Neuronal stem cell (in vitro differentiated cells): ENCODE data around the gene ZNF431.

Experiments used
- DNase-seq: peaks from one replicate; pipeline ENCODE4 v3.0.0-alpha.2; 2013; ENCODE audit warnings: low spot score
- H2AFZ ChIP-seq: one replicate; pipeline ENCODE4 v1.6.1; 2013; ENCODE audit warnings: mild to moderate bottlenecking, low read length, inconsistent platforms
- H2AK5ac ChIP-seq: 2 replicates; pipeline ENCODE4 v1.6.1; 2013; ENCODE audit warnings: low read depth, mild to moderate bottlenecking, inconsistent platforms, low read length, moderate library complexity, mixed read lengths
- H2BK120ac ChIP-seq: 2 replicates; pipeline ENCODE4 v1.6.1; 2013; ENCODE audit warnings: low read depth, mild to moderate bottlenecking, inconsistent platforms, low read length, moderate library complexity, mixed read lengths
- H2BK12ac ChIP-seq: one replicate; pipeline ENCODE4 v1.6.1; 2013; ENCODE audit warnings: low read length, inconsistent platforms
- H2BK15ac ChIP-seq: 2 replicates; pipeline ENCODE4 v1.6.1; 2013; ENCODE audit warnings: mild to moderate bottlenecking, low read length, inconsistent platforms, mixed read lengths
- H2BK5ac ChIP-seq: one replicate; pipeline ENCODE4 v1.6.1; 2013; ENCODE audit warnings: inconsistent platforms, mild to moderate bottlenecking, low read length, moderate library complexity
- H3K14ac ChIP-seq: one replicate; pipeline ENCODE4 v1.6.1; 2013; ENCODE audit warnings: low read length, inconsistent platforms
- H3K18ac ChIP-seq: 2 replicates; pipeline ENCODE4 v1.6.1; 2013; ENCODE audit warnings: low read length, inconsistent platforms
- H3K23ac ChIP-seq: 2 replicates; pipeline ENCODE4 v1.6.1; 2013; ENCODE audit warnings: low read depth, mild to moderate bottlenecking, mixed read lengths, low read length, inconsistent platforms; ENCODE audit not compliant: poor library complexity
- H3K27ac ChIP-seq: replicated peaks from 3 replicates; pipeline ENCODE4 v1.5.1; 2013; ENCODE audit warnings: low read length, inconsistent platforms
- H3K27me3 ChIP-seq, 3 experiments: 2 replicates each; pipeline ENCODE4 v1.6.1; 2013; ENCODE audit warnings: low read length in 3 of 3, mild to moderate bottlenecking in 2 of 3, inconsistent platforms in 1 of 3, low read depth in 1 of 3, mixed read lengths in 1 of 3, moderate library complexity in 1 of 3; ENCODE audit not compliant: control insufficient read depth in 3 of 3, insufficient read depth in 3 of 3
- H3K36me3 ChIP-seq, 2 donors: replicated peaks in 1 of 2; 2 replicates each; pipeline ENCODE4 v1.6.1; 2013; ENCODE audit warnings: low read length in 2 of 2; ENCODE audit not compliant: control insufficient read depth in 2 of 2, insufficient read depth in 2 of 2
- H3K4ac ChIP-seq: 2 replicates; pipeline ENCODE4 v1.6.1; 2013; ENCODE audit warnings: inconsistent platforms, mild to moderate bottlenecking, low read length, moderate library complexity
- H3K4me1 ChIP-seq, 2 donors: 1 replicate in 1 of 2; 2 replicates in 1 of 2; pipeline ENCODE4 v1.6.1; 2013; ENCODE audit warnings: low read length in 2 of 2, low read depth in 1 of 2; ENCODE audit not compliant: control insufficient read depth in 2 of 2, insufficient read depth in 1 of 2
- H3K4me2 ChIP-seq: one replicate; pipeline ENCODE4 v1.6.1; 2013; ENCODE audit warnings: mild to moderate bottlenecking, low read length, inconsistent platforms; ENCODE audit not compliant: insufficient read depth, poor library complexity, severe bottlenecking
- H3K4me3 ChIP-seq, 2 donors: 2 replicates each; pipeline ENCODE4 v1.5.1; 2013; ENCODE audit warnings: low read length in 2 of 2, mild to moderate bottlenecking in 2 of 2, inconsistent platforms in 1 of 2, moderate library complexity in 1 of 2
- H3K79me1 ChIP-seq: one replicate; pipeline ENCODE4 v1.6.1; 2013; ENCODE audit warnings: low read depth, mild to moderate bottlenecking, inconsistent platforms, low read length, moderate library complexity
- H3K9ac ChIP-seq: one replicate; pipeline ENCODE4 v1.6.1; 2013; ENCODE audit warnings: mild to moderate bottlenecking, low read depth, low read length, inconsistent platforms; ENCODE audit not compliant: poor library complexity
- H3K9me3 ChIP-seq, 2 donors: replicated peaks in 1 of 2; 2 replicates each; pipeline versions ENCODE3 to v1.6.1; 2013; ENCODE audit warnings: low read length in 2 of 2, mild to moderate bottlenecking in 2 of 2, inconsistent platforms in 1 of 2, low read depth in 1 of 2, mixed read lengths in 1 of 2, moderate library complexity in 1 of 2; ENCODE audit not compliant: control insufficient read depth in 2 of 2, insufficient read depth in 1 of 2
- H4K8ac ChIP-seq: one replicate; pipeline ENCODE4 v1.6.1; 2013; ENCODE audit warnings: low read depth, mild to moderate bottlenecking, inconsistent platforms, low read length, moderate library complexity
- H4K91ac ChIP-seq: one replicate; pipeline ENCODE4 v1.6.1; 2013; ENCODE audit warnings: low read length, low read depth, mild to moderate bottlenecking, inconsistent platforms; ENCODE audit not compliant: poor library complexity
- WGBS, 2 donors: extraction: QIAGEN DNeasy Blood & Tissue Kit; methylation state at CpG; one replicate each; pipeline ENCODE4 v1.1.7; 2013; ENCODE audit warnings: missing lambda C conversion rate in 2 of 2, mixed read lengths in 1 of 2; ENCODE audit not compliant: insufficient read length in 2 of 2, insufficient replicate concordance in 1 of 2; ENCODE audit errors: extremely low coverage in 2 of 2; 5-methylcytosine and 5-hydroxymethylcytosine counted together

ZNF431 gene

GRCh38 chr19:21101521-21102242 is 40.2 kb upstream of the ZNF431 start:
- no peak for DNase-seq
- Histone ChIP-seq H2AK5ac (no peak overlapping the region), H3K9me3 (peaks cover 0 to 16% of the 10 kb centered on the region in 2 donors), H3K4me1 (no peaks in the 10 kb centered on the region), H3K27me3 (no peaks in the 10 kb centered on the region), H3K18ac (no peak overlapping the region), H2BK120ac (no peak overlapping the region), H3K14ac (no peak overlapping the region), H3K23ac (no peak overlapping the region), H3K4me3 (no peak overlapping the region), H3K27ac (no peak overlapping the region), H2BK5ac (no peak overlapping the region), H3K4me2 (no peak overlapping the region), H3K36me3 (peaks cover 8 to 96% of the 10 kb centered on the region in 2 donors), H2BK12ac (no peak overlapping the region), H3K79me1 (no peaks in the 10 kb centered on the region), H4K8ac (no peak overlapping the region), H3K9ac (no peak overlapping the region), H2AFZ (no peak overlapping the region), H4K91ac (no peak overlapping the region), H2BK15ac (no peak overlapping the region), H3K4ac (no peak overlapping the region)
- no CpG with 5 or more reads among the region's 2 CpGs for WGBS, 2 donors

- Histone ChIP-seq H3K27ac (no peak overlapping the region), H4K91ac (no peak overlapping the region), H3K9me3 (peaks cover 2 to 60% of the 10 kb centered on the region in 2 donors), H3K23ac (no peak overlapping the region), H3K4me3 (no peak overlapping the region), H3K36me3 (peaks cover 6 to 79% of the 10 kb centered on the region in 2 donors), H4K8ac (no peak overlapping the region), H3K27me3 (no peaks in the 10 kb centered on the region), H3K4me1 (no peaks in the 10 kb centered on the region), H3K14ac (no peak overlapping the region), H3K4ac (no peak overlapping the region), H3K18ac (no peak overlapping the region), H2AFZ (no peak overlapping the region), H3K4me2 (no peak overlapping the region), H2AK5ac (no peak overlapping the region), H2BK15ac (no peak overlapping the region), H2BK12ac (no peak overlapping the region), H2BK120ac (no peak overlapping the region), H3K79me1 (no peaks in the 10 kb centered on the region), H3K9ac (no peak overlapping the region), H2BK5ac (no peak overlapping the region)
- no peak for DNase-seq
Measured at GRCh38 chr19:21109116-21109515, 32.7 kb upstream of the ZNF431 start.

GRCh38 chr19:21110183-21110582 is 31.7 kb upstream of the ZNF431 start:
- H3K4me1 ChIP-seq = no peaks in the 10 kb centered on the region
- no peak overlapping the region for H2BK12ac ChIP-seq
- H2BK5ac ChIP-seq = no peak overlapping the region
- no peak for DNase-seq
- no peak overlapping the region for H3K14ac ChIP-seq
- no peak overlapping the region for H3K18ac ChIP-seq
- no peak overlapping the region for H4K91ac ChIP-seq
- no peak overlapping the region for H3K4me2 ChIP-seq
- no peak overlapping the region for H3K4ac ChIP-seq
- H3K27me3 ChIP-seq = no peaks in the 10 kb centered on the region
- no peak overlapping the region for H3K27ac ChIP-seq
- no peak overlapping the region for H3K9ac ChIP-seq
- no peak overlapping the region for H2AFZ ChIP-seq
- WGBS, 2 donors = no CpG with 5 or more reads among the region's 1 CpG
- no peak overlapping the region for H2BK120ac ChIP-seq
- H2BK15ac ChIP-seq = no peak overlapping the region
- H3K4me3 ChIP-seq = no peak overlapping the region
- no peaks in the 10 kb centered on the region for H3K79me1 ChIP-seq
- H4K8ac ChIP-seq = no peak overlapping the region
- no peak overlapping the region for H2AK5ac ChIP-seq
- H3K36me3 ChIP-seq = peaks cover 3 to 79% of the 10 kb centered on the region in 2 donors
- no peak overlapping the region for H3K23ac ChIP-seq
- peaks cover 2 to 60% of the 10 kb centered on the region in 2 donors for H3K9me3 ChIP-seq

GRCh38 chr19:21115430-21115829 is 26.4 kb upstream of the ZNF431 start:
- Histone ChIP-seq H3K4me1 (no peaks in the 10 kb centered on the region), H3K9ac (no peak overlapping the region), H3K36me3 (peaks cover 13 to 81% of the 10 kb centered on the region in 2 donors), H2AK5ac (no peak overlapping the region), H2BK15ac (no peak overlapping the region), H3K79me1 (no peaks in the 10 kb centered on the region), H3K4me2 (no peak overlapping the region), H3K27ac (no peak overlapping the region), H3K14ac (no peak overlapping the region), H3K4ac (no peak overlapping the region), H4K8ac (no peak overlapping the region), H3K4me3 (no peak overlapping the region), H3K23ac (no peak overlapping the region), H3K9me3 (peaks cover 2 to 82% of the 10 kb centered on the region in 2 donors), H2BK120ac (no peak overlapping the region), H3K18ac (no peak overlapping the region), H3K27me3 (no peaks in the 10 kb centered on the region), H2AFZ (no peak overlapping the region), H2BK12ac (no peak overlapping the region), H4K91ac (no peak overlapping the region), H2BK5ac (no peak overlapping the region)
- no peak for DNase-seq
